SK-N-MC (cell line): Measurements from ENCODE around the gene VAV3.

Source experiments
- EZH2 ChIP-seq: fragments of 200-600 bp; sonication (generic); IDR thresholded peaks from one replicate; pipeline ENCODE4 v1.6.1; 2017; ENCODE audit warnings: antibody characterized with exemption
- POLR2AphosphoS5 ChIP-seq: IDR thresholded peaks from 2 replicates; pipeline ENCODE4 v1.6.1; 2012; ENCODE audit warnings: mild to moderate bottlenecking, low read depth, low read length, borderline replicate concordance

GRCh38 chr1:107748531-107748930 is 216.4 kb downstream of the VAV3 start:
- TF ChIP-seq POLR2AphosphoS5 (no peak), EZH2 (no peak)
